Hepatocyte (in vitro differentiated cells): Measurements from ENCODE around the gene CSNK1G1. TPM values are rescaled to one million over a fixed set of nuclear protein-coding genes. Genes with fewer than 3 reads are reported as not detected.

Experiments used
- DNase-seq: peaks from one replicate; pipeline ENCODE4 v3.0.0-alpha.2; 2016; ENCODE audit warnings: low spot score
- H2AFZ ChIP-seq: fragments of 200-600 bp; sonication (generic); 2 replicates; pipeline ENCODE4 v1.6.0; 2016; ENCODE audit warnings: antibody characterized with exemption, mild to moderate bottlenecking
- H3K27ac ChIP-seq: fragments of 200-600 bp; sonication (generic); 2 replicates; pipeline ENCODE4 v1.5.1; 2016; ENCODE audit warnings: mild to moderate bottlenecking
- H3K27me3 ChIP-seq: fragments of 200-600 bp; sonication (generic); 2 replicates; pipeline ENCODE4 v1.6.1; 2016
- H3K36me3 ChIP-seq: fragments of 200-600 bp; sonication (generic); replicated peaks from 2 replicates; pipeline ENCODE4 v1.5.1; 2016; ENCODE audit warnings: low read depth; ENCODE audit not compliant: insufficient read depth
- H3K4me1 ChIP-seq: fragments of 200-600 bp; sonication (generic); 2 replicates; pipeline ENCODE4 v1.5.1; 2016; ENCODE audit warnings: mild to moderate bottlenecking, moderate library complexity; ENCODE audit not compliant: insufficient read depth
- H3K4me2 ChIP-seq: fragments of 200-600 bp; sonication (generic); 2 replicates; pipeline ENCODE4 v1.6.0; 2016
- H3K4me3 ChIP-seq: fragments of 200-600 bp; sonication (generic); 2 replicates; pipeline ENCODE4 v1.5.1; 2016; ENCODE audit warnings: mild to moderate bottlenecking
- H3K79me2 ChIP-seq: fragments of 200-600 bp; sonication (generic); 2 replicates; pipeline ENCODE4 v1.6.0; 2017; ENCODE audit warnings: mild to moderate bottlenecking
- H3K9me2 ChIP-seq: fragments of 200-600 bp; sonication (generic); replicated peaks from 2 replicates; pipeline ENCODE4 v1.6.0; 2017; ENCODE audit warnings: mild to moderate bottlenecking; ENCODE audit not compliant: insufficient read depth
- H3K9me3 ChIP-seq: fragments of 200-600 bp; sonication (generic); 2 replicates; pipeline ENCODE4 v1.5.1; 2016; ENCODE audit warnings: low read depth, mild to moderate bottlenecking
- H4K20me1 ChIP-seq: fragments of 200-600 bp; sonication (generic); 2 replicates; pipeline ENCODE4 v1.6.0; 2016; ENCODE audit warnings: mild to moderate bottlenecking; ENCODE audit not compliant: insufficient read depth, poor library complexity, severe bottlenecking
- EZH2 ChIP-seq: fragments of 200-600 bp; sonication (generic); IDR thresholded peaks from 2 replicates; pipeline ENCODE4 v1.6.1; 2016; ENCODE audit warnings: antibody characterized with exemption, mild to moderate bottlenecking, borderline replicate concordance
- EZH2phosphoT487 ChIP-seq: fragments of 200-600 bp; sonication (generic); IDR thresholded peaks from one replicate; pipeline ENCODE4 v1.6.1; 2018; ENCODE audit warnings: antibody characterized with exemption, mild to moderate bottlenecking, low read depth, moderate library complexity; ENCODE audit not compliant: unreplicated experiment, severe bottlenecking
- WGBS: methylation state at CpG from one replicate; pipeline ENCODE4 v1.1.6; 2016; ENCODE audit warnings: low lambda C conversion rate; ENCODE audit errors: missing lambda C conversion rate; 5-methylcytosine and 5-hydroxymethylcytosine counted together
- polyA plus RNA-seq: library from polyadenylated mRNA; unstranded; fragments of >200 nt; fragmentation: Nextera tagmentation; extraction: Ambion mirVana; gene quantifications from 2 replicates; pipeline ENCODE4 v1.2.1, GENCODE V29; 2016
- total RNA-seq: library from RNA; depleted of rRNA; stranded (reverse); fragments of >200 nt; gene quantifications from 2 replicates; pipeline ENCODE4 v1.2.3, GENCODE V29; 2014
- TF ChIP-seq, protein P1 (sequence below): fragments of 200-600 bp; sonication (generic); IDR thresholded peaks from 2 replicates; pipeline ENCODE4 v1.5.1; 2016; ENCODE audit warnings: antibody characterized with exemption, mild to moderate bottlenecking; ENCODE audit not compliant: poor library complexity

The CSNK1G1 gene
- total and polyA plus RNA-seq, 2 experiments from 2014 or later = 7.7 to 18.1 TPM

DNA sequence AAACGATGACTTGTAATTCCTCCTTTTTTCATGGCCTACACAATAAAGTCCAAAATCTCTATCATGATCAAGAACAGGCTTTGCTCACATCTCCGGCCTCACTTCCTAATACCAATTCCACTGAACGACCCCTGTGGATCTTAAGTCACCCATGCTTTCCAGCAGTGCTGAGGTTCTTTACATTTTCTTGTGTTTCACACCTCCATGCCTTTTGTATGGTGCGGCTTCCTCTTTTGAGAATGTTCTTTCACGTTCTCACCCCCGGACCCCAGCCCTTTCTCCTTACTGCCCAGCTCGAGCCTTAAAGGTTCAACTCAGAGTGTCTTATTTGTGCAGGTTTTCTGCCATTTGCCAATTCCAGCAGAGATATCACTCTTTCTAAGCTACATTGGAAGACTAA is 70.1 kb downstream of the CSNK1G1 start:
- Histone ChIP-seq H3K9me3 (no peaks in the 10 kb centered on the region), H3K4me1 (no peaks in the 10 kb centered on the region), H3K4me2 (no peak overlapping the region), H3K79me2 (peaks cover 58% of the 10 kb centered on the region), H3K36me3 (no peaks in the 10 kb centered on the region), H3K27ac (no peak overlapping the region), H3K9me2 (no peaks in the 10 kb centered on the region), H4K20me1 (no peaks in the 10 kb centered on the region), H3K4me3 (no peak overlapping the region), H3K27me3 (no peaks in the 10 kb centered on the region), H2AFZ (no peak overlapping the region)
- TF ChIP-seq EZH2 (no peak), EZH2phosphoT487 (no peak)
- TF ChIP-seq, protein P1, sequence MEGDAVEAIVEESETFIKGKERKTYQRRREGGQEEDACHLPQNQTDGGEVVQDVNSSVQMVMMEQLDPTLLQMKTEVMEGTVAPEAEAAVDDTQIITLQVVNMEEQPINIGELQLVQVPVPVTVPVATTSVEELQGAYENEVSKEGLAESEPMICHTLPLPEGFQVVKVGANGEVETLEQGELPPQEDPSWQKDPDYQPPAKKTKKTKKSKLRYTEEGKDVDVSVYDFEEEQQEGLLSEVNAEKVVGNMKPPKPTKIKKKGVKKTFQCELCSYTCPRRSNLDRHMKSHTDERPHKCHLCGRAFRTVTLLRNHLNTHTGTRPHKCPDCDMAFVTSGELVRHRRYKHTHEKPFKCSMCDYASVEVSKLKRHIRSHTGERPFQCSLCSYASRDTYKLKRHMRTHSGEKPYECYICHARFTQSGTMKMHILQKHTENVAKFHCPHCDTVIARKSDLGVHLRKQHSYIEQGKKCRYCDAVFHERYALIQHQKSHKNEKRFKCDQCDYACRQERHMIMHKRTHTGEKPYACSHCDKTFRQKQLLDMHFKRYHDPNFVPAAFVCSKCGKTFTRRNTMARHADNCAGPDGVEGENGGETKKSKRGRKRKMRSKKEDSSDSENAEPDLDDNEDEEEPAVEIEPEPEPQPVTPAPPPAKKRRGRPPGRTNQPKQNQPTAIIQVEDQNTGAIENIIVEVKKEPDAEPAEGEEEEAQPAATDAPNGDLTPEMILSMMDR = no peak
- no peak for DNase-seq
- 84% methylated on average over 7 of the region's 7 CpGs for WGBS

DNA sequence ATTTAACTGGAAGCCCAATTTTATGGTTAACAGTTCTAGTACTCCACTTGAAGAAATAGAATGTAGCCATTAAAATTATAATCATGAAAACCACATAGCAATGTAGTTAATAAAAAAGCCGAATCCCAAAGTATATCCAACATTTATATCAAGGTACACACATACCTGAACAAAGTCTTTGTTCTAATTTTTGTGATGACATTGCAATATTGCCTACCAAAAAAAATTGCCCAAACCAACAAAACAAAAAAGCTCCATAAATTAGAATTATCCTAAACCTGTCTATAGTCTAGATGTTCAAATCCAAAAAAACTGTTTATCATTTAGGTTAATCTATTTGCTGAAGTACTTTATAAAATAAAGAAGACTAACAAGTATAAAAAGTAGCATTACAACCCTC is 70.8 kb downstream of the CSNK1G1 start:
- H3K4me1 ChIP-seq = no peaks in the 10 kb centered on the region
- H3K36me3 ChIP-seq = no peaks in the 10 kb centered on the region
- no peaks in the 10 kb centered on the region for H4K20me1 ChIP-seq
- H3K9me2 ChIP-seq = no peaks in the 10 kb centered on the region
- no peak overlapping the region for H3K27ac ChIP-seq
- H3K4me3 ChIP-seq = no peak overlapping the region
- TF ChIP-seq, protein P1 = no peak
- no peak for TF ChIP-seq EZH2phosphoT487
- no peak for TF ChIP-seq EZH2
- no peaks in the 10 kb centered on the region for H3K27me3 ChIP-seq
- no peak for DNase-seq
- H3K9me3 ChIP-seq = no peaks in the 10 kb centered on the region
- no peak overlapping the region for H2AFZ ChIP-seq
- WGBS = 97% methylated on average over 1 of the region's 1 CpG
- peaks cover 53% of the 10 kb centered on the region for H3K79me2 ChIP-seq
- no peak overlapping the region for H3K4me2 ChIP-seq

DNA sequence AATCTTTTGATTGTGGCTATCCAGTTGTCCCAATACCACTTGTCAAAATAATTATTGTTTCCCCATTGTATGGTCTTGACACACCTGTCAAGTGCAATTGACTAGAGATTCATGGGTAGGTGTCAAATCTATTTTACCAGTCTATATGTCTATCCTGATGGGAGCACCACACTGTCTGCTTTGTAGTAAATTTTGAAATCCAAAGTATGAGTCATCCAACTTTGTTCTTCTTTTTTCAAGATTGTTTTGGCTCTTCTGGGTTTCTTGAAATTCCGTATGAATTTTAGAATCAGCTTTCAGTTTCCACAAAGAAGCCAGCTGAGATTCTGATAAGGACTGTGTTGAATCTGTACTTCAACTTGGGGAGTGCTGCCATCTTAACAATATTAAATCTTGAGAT is 71.9 kb downstream of the CSNK1G1 start:
- H3K4me2 ChIP-seq = no peak overlapping the region
- no peak overlapping the region for H3K4me3 ChIP-seq
- H3K36me3 ChIP-seq = no peaks in the 10 kb centered on the region
- H3K9me2 ChIP-seq = no peaks in the 10 kb centered on the region
- H3K27me3 ChIP-seq = no peaks in the 10 kb centered on the region
- H3K27ac ChIP-seq = no peak overlapping the region
- H3K4me1 ChIP-seq = no peaks in the 10 kb centered on the region
- no peaks in the 10 kb centered on the region for H3K9me3 ChIP-seq
- no peak overlapping the region for H2AFZ ChIP-seq
- peaks cover 50% of the 10 kb centered on the region for H3K79me2 ChIP-seq
- DNase-seq = no peak
- TF ChIP-seq, protein P1 = no peak
- TF ChIP-seq EZH2phosphoT487 = no peak
- no peak for TF ChIP-seq EZH2
- no peaks in the 10 kb centered on the region for H4K20me1 ChIP-seq
- WGBS = 69% methylated on average over 1 of the region's 1 CpG

DNA sequence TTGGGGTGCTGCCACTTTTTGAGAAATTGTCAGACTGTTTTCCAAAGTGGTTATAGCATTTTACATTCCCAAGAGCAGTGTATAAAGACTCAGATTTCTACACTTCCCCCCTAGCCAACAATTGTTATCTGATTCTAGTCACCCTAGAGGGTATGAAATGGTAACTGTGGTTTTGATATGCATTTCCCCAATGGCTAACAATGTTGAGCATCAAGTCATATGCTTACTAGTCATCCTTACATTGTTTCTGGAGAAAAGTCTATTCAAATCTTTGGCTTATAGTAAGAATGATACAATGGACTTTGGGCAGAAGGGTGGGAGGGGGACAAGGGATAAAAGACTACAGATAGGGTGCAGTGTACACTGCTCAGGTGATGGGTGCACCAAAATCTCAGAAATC is 73.3 kb downstream of the CSNK1G1 start:
- H3K4me3 ChIP-seq = no peak overlapping the region
- H3K4me1 ChIP-seq = no peaks in the 10 kb centered on the region
- H3K27me3 ChIP-seq = no peaks in the 10 kb centered on the region
- H3K27ac ChIP-seq = no peak overlapping the region
- H3K79me2 ChIP-seq = peaks cover 40% of the 10 kb centered on the region
- H2AFZ ChIP-seq = no peak overlapping the region
- no peak for TF ChIP-seq EZH2
- TF ChIP-seq EZH2phosphoT487 = no peak
- TF ChIP-seq, protein P1 = no peak
- no peaks in the 10 kb centered on the region for H3K9me2 ChIP-seq
- H3K4me2 ChIP-seq = no peak overlapping the region
- DNase-seq = no peak
- H4K20me1 ChIP-seq = no peaks in the 10 kb centered on the region
- H3K9me3 ChIP-seq = no peaks in the 10 kb centered on the region
- no peaks in the 10 kb centered on the region for H3K36me3 ChIP-seq
